Posterior vena cava (tissue), 2 donors: ENCODE results near the gene KCP. TPM values are rescaled to one million over a fixed set of nuclear protein-coding genes. Genes with fewer than 3 reads are reported as not detected.

Experiments used
- DNase-seq: peaks from one replicate; pipeline ENCODE4 v3.0.0-alpha.2; 2020; ENCODE audit warnings: low spot score
- intact Hi-C, 2 donors: fragments of 100-400 bp; cut with DNase I; formaldehyde crosslinking; loops; one replicate each; pipeline versions ENCODE4 v1.14.1 to v1.14.2; 2022 to 2023
- total RNA-seq, 2 donors: library from RNA; stranded (reverse); fragmentation: NEBNext Ultra II Directional; extraction: Animal tissue kit (Norgen Biotek cat#: 25700); gene quantifications; one replicate each; pipeline ENCODE4 v1.2.1, GENCODE V29; 2021
- donor health status: DM: yes; HTN: yes; CAD: no.
- donor health status: DM: yes; HTN: yes; CAD: no.

Gene KCP
- total RNA-seq, 2 donors from 2014 or later, result 0.95 to 1.3 TPM

DNA sequence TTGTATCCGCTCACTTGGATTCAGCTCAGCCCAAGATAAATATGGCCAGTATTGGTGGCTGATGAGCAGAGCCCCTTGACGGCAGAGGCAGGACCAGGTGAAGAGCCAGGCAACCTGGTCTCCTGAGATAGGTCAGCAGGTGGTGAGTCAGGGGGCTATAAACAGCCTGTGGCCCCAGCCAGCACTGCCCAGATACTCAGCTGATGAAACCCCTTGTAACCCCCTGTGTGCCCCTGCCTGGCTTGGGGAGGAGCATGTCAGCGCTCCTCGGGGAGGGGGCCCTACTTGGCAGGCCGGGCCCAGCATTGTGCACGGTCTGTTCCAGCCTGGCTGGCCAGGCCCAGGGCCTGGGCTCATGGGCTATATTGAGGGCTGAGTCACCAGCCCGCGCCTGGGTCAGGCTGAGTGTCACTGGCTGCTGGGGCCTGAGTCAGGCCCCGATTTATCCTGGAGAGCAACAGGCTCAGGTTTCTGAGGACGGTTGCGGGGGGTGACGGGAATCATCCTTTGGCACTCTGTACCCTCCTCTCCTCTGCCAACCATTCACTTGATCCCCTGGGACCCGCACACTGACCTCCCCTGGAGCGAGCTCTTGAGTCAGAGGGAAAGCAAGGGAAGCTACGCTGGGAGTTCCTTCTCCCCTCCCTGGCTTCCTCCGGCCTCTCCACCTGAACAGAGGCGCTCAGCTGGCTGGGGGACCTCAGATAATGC is 83.1 kb downstream of the KCP start:
- peak; percentile 90 for DNase-seq
- intact Hi-C loops, result no loop called here

DNA sequence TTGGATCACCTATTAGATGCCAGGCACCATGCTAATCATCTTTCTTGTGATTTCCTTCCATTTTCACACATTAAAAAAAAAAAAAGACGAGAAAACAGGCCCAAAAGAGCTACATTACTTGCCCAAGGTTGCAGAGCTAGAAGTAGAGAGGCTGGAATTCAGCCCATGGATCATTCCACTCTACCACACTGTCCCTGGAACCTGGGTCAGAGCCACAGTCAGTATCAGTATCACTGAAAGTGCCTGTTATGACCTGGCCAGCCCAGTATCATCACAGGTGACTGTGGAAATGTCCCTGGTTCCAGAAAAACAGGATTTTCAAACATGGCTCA is 83.6 kb downstream of the KCP start:
- intact Hi-C loops, result no loop called here

More for the DNA sequence above, 83.6 kb downstream of the KCP start:
- DNase-seq, result no peak

Other genes with a start within 250 kb of the KCP start
- gene GARIN1A, start 238.4 kb downstream of the KCP start, total RNA-seq, result 1 to 10 TPM; 2.9 to 3.0 TPM
- gene CALU, start 171.3 kb downstream of the KCP start, total RNA-seq, result 100 to 1,000 TPM; 262 to 393 TPM
- not detected for gene OPN1SW, start 134.9 kb downstream of the KCP start, total RNA-seq
- gene CCDC136, start 118.7 kb downstream of the KCP start, total RNA-seq, result 10 to 100 TPM; 13.3 to 23.1 TPM
- 100 to 1,000 TPM; 440 to 856 TPM for gene FLNC, start 80.3 kb downstream of the KCP start, total RNA-seq
- 100 to 1,000 TPM; 106 to 115 TPM for gene ATP6V1F, start 47.9 kb downstream of the KCP start, total RNA-seq
- gene IRF5, start 27.2 kb upstream of the KCP start, total RNA-seq, result 10 to 100 TPM in 1 of 2 donors, 1 to 10 TPM in 1; 5.8 to 10.3 TPM
- 10 to 100 TPM; 25.4 to 27.9 TPM for gene TNPO3, start 144.4 kb upstream of the KCP start, total RNA-seq
- 1 to 10 TPM; 5.2 to 6.3 TPM for gene TSPAN33, start 234.0 kb upstream of the KCP start, total RNA-seq